Urothelium cell line (cell line): Measurements from ENCODE around the gene LNP1.

ENCODE experiments used
- DNase-seq: peaks from one replicate; pipeline ENCODE4 v3.0.0; 2011; ENCODE audit warnings: low spot score, mixed read lengths
- FAIRE-seq: peaks from 2 replicates; lab custom pipeline; 2011; peaks lifted over from hg19 to GRCh38; lab: Jason Lieb, UNC

Gene LNP1

DNA sequence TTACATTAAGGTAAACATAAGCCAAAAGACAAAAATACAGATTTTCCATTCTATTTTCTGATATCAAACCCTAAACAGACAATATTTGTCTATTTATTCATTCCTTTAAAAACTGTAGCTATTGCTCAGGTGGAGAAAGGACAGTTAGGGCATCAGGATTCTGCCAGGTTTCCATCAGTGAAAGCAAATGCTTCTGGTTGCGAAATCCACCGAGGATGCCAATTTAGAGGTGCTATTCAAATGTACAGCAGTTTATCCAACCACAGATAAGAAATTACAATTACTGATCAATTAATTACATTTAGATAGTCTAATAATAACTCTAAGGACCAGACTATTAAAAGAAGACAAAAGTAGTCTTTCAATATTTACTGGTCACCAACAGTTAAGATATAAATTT lies 4.4 kb upstream of the LNP1 start:
- DNase-seq (no peak), FAIRE-seq (no peak)

DNA sequence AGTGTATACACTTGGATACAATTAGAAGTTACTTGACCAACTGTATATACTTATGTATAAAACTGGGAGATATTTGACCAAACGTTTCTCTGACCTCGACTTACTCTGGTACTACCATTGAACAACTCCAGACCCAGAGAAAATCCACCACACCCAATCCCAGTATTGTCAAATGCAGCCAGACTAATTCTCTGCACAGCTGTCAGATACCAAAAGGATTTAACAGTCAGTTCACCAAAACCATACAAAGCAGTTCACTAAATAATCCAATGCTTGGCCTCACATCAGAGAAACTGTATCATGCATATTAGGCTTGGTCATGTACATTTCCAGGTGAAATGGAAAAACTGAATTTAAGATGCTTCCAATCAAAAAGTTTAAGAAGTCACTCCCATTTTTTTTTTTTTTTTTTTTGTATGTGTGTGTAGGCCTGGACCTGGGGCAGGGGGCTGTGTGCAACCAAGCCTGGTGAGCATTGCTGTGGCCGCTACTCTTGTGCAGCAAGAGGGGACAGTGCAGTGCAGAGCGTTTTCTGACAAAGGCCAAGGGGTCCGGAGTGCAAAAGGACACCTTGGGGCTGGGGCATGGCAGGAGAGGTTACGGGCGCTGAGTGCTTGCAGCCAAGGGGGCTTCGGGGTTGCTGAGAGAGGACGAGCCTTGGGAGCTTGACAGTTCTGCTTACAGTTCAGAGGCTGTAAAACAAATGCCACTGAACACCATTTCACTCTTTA lies 1.8 kb upstream of the LNP1 start:
- FAIRE-seq (no peak), DNase-seq (no peak)

DNA sequence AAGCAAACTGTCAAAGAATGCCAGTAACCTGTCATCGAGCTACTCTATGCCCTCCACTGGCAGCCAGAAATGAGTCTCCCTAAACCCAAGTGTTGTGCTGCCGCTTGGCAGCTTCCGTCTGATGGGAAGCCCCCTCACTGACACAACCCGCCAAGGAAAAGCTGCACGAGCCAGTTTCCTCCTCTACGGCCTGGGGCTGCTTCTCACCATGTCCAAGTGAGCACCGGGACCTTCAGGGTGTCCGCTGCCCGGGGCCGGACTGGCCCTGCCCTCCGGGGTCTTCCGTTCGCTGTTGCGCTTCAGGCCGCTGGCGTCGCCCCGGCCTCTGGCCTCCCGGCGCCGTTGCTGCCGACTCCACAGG lies 940 bp upstream of the LNP1 start:
- DNase-seq = peak; percentile 8
- FAIRE-seq = no peak

DNA sequence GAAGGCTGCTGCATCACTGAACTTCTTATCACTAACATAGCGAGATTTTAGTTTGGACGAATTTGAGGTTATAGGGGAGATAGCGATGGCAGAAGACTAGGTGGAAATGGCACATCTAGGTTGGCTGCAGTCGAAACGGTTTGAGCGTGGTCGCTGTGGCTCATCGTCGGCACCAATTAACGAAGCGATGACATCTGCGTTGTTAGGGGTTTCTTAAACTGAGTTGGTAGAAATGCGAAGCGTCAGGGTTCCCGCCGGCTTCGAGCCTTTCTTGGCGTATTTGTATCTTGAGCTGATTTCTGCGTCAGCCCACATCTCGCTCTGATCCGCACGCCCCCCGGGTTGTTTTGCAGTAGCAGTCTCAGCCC lies 319 bp downstream of the LNP1 start:
- peak; percentile 33 for DNase-seq

DNA sequence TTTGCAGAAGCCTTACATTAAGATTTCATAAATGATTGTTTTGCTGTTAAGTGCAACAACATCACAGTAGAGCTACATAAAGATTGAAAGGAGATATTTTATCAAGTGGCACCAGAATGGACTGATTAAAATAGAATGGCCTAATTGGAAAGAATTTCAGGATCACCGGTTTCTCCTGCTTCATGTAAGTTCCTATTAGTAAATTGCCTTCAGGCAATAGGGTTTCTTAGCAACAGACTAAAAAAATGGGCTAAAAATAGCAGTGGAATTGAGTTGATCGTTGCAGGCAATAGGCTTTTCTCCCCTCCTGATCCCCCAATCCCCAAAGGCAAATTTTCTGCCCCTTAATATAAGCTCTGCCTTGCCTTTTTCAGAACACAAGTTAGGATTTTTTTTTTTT lies 917 bp downstream of the LNP1 start:
- FAIRE-seq (no peak), DNase-seq (no peak)

More for the DNA sequence above, 319 bp downstream of the LNP1 start:
- FAIRE-seq = no peak

DNA sequence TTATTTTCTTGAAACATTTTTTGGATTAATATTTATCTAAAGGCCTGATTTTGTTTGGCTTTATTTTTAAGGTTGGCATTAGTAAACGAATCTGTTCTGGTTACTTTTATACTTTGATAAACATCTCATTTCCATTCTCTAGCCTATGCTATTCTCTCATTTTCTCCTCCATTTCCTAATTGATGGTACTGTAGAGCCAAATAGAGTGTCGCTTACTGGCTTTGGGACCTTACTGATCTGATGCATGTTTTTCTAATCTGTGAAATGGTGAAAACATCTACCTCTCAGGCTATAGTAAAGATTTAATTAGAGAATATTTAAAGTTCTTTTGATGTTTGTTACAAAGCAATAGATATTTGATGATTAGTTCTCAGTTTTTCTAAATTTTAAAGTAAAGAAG lies 1.6 kb downstream of the LNP1 start:
- no peak for DNase-seq
- no peak for FAIRE-seq

DNA sequence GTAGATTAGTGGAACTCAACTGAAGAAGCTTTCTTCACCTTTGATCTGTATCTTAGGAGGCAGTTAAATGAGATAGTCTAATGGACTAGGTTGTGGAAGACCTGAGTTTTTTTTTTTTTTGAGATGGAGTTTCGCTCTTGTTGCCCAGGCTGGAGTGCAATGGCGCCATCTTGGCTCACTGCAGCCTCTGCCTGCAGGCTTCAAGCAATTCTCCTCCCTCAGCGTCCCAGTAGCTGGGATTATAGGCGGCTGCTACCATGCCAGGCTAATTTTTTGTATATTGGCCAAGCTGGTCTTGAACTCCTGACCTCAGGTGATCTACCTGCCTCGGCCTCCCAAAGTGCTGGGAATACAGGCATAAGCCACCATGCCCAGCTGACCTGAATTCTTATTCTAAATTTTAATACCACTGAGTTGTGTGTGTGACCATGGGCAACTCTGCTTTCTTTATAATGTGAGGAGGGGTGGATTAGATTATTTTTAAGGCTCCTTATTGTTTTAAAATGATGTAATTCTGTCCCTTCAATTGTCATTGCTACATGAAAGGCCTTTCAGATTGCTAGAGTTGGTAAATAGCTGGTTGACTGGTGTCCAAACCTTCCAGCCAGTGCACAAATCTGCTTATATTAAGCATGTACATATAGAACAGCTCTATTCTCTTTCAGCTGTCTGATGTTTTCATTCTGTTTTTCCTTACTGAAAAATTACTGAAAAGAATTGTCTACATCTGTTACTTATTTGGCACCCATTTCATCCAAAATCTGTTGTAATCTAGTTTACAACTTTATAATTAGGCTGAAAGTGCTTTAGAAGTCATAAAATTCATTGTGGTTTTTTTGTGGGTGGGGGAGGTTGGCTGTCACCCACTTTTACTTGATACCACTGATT lies 2.3 kb downstream of the LNP1 start:
- FAIRE-seq (no peak), DNase-seq (no peak)

DNA sequence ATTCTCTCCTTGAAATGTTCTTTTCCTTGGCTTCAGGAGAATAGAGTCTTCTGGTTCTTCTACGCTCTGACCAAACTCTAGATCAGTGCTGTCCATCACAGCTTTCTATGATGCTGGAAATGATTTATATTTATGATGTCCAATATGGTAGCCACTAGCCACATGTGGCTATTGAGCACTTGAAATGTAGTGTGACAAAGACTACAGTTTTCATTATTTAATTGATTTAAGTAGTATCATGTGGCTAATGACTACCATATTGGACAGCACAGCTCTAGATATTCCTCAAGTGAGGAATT lies 2.9 kb downstream of the LNP1 start:
- FAIRE-seq = no peak
- no peak for DNase-seq

DNA sequence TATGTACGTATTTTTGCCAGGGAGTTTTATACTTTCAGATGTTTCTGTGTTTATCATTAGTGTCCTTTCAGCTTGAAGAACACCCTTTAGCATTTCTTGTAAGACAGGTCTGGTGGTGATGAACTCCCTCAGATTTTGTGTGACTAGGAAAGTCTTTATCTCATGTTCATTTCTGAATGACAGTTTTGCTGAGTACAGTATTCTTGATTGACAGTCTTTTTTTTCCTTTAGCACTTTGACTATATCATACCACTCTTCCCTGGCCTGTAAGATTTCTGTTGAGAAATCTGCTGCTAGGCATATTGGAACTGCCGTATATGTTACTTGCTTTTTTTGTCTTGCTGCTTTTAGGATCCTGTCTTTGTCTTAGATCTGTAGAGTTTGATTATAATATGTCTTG lies 5.8 kb downstream of the LNP1 start:
- FAIRE-seq (peak; percentile 13), DNase-seq (no peak)

DNA sequence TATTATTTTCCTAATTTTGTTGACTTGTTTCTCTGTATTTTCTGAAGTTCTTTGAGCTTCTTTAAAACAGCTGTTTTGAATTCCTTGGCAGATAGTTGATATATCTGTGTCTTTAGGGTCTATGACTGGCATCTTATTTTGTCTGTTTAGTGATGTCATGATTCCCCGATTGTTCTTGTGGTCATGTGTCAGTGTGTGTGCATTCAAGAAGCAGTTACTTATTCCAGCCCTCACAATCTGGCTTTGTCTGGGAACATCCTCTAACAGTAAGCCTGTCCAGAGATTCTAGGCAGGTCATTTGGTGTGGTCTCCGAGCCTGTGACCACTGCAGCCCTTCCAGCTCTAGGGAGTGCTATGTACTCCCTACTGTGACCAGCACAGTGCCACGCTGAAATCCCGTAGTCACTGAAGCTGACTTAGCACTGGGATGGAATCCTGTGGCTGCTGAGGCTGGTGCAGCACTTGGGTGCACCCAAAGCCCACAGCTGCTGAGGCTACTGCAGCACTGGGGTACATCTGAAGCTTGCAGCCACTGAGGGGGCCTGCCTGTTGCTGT lies 6.7 kb downstream of the LNP1 start:
- DNase-seq (no peak), FAIRE-seq (peak; percentile 68)

DNA sequence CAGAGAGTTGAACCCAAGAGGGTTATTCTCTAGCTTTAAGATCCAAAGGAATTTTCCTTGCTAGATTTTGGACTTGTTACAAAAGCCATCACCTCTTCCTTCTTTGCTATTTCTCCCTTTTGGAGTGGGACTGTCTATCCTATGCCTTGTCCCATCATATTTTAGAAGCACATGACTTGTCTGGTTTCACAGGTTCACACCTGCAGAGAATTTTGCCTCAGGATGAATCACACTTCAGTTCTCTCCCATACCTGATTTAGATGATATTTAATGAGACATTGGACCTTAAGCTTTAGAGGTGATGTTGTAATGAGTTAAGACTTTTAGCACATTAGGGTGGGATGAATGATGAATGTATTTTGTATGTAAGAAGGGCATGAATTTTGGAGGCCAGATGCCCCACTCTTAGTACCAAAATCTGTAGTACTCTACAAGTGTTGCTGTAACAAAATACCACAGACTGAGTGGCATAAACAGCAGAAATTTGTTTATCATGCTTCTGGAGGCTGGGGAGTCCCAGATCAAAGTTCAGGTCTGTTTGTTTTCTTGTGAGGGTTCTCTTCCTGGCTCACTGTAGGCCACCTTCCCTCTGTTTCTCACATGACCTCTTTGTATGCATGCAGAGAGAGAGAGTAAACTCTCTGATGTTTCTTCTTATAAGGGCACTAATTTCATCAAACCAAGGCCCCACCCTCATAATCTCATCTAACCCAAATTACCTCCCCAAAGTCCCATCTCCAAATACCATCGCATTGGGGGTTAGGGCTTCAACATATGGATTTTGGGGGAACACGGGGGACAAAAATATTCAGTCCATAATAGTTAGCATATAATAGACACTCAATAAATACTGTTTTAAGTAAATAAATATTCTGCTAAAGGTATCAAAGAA lies 10.0 kb downstream of the LNP1 start:
- no peak for FAIRE-seq
- no peak for DNase-seq

DNA sequence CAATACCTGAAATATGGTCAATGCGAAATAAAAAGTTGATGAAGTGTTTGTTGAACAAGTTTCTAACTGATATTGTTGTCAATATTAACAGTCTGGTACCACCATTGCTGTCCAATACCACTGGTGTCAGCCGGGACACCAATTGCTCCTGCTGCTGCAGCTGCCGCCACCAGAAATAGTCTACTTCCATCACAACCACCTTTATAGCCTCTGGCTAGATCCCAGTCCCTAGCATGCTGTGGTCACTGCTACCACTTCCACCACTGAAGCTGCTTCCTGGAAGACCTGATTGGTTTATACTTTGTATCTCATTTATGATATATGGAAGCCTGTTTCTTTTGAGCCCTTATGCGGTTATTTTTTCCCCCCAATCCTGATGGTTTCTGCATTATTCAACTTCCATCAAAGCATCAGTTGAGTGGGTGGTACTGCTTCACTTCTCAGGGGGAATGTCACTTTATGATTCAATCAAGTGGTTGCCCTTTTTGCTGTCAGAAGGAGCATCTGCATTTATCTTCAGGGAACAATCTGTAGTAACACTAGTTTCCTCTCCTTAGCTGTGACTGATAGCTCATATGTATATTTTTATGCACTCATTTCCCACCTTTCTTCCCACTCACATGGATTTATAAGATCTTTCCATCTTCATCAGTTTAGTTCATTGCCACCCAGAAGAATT lies 11.7 kb downstream of the LNP1 start:
- DNase-seq = no peak
- FAIRE-seq = no peak

DNA sequence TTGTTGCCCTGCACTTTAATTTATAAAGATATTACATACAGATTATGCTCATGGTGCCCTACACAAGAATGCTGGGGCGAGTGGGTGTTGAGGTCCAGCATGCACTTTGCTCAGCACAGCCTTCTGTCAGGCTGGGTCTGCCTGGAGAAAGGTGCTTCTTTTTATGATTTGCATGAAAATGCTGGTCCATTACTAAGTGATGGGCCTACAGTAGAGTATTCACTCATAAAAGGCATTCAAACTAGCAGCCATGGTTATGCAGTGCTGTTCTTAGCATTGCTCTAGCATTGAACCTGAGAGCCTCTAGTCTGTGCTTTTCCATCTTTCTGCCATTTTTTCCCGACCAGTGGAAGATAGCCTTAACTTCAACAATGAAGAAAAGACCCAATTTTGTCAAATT lies 12.3 kb downstream of the LNP1 start:
- no peak for FAIRE-seq
- DNase-seq = no peak

DNA sequence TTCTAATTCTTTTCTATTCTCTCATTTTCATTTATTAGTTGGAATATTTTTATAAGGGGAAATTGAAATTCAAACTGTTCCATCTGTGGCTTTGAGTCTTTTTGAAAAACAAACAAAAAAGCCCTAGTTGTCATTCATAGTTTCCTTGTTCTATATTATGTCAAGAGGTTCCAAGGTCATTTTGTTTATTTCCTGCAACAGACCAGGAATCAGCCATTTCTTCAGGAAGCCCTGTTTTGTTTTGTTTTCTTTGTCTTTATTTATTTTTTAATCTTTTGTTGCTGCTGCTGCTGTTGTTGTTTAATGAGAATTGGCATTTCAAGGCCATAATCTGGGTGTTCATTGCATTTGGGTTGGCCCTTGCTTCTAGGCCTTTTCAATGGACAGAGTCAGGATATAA lies 14.8 kb downstream of the LNP1 start:
- DNase-seq = no peak
- FAIRE-seq = no peak

DNA sequence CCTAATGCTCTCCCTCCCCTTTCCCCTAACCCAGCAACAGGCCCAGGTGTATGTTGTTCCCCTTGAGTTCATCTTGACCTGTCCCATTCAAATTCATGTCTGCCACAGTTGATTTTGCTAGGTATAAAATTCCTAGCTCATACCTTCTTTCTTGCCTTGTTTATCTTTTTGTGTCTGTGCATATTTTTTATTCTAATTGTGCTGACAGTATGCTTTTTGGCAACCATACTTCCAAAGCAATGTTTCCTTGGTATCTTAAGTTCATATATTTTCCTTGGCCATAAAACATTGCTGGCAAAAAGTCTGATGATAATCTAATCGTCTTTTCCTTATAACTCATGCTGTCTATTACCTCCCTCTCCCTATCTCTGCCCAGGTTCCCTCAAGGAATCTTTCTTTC lies 15.5 kb downstream of the LNP1 start:
- FAIRE-seq = no peak

DNA sequence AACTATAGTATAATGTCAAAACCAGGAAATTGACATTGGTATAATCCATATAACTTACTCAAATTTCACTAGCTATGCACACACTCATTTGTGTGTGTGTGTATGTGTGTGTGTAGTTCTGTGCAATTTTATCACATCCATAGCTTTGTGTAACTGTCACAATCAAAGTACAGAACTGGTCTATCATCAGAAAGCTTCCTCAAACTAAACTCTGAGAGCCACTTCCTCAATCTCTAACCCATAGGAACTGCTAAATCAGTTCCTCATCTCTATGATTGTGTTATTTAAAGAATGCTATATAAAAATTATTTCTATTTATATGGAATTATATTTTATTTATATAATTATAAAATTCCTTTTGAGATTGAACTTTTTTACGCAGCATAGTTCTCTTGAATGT lies 18.1 kb downstream of the LNP1 start:
- no peak for DNase-seq
- FAIRE-seq = no peak

More for the DNA sequence above, 15.5 kb downstream of the LNP1 start:
- no peak for DNase-seq

DNA sequence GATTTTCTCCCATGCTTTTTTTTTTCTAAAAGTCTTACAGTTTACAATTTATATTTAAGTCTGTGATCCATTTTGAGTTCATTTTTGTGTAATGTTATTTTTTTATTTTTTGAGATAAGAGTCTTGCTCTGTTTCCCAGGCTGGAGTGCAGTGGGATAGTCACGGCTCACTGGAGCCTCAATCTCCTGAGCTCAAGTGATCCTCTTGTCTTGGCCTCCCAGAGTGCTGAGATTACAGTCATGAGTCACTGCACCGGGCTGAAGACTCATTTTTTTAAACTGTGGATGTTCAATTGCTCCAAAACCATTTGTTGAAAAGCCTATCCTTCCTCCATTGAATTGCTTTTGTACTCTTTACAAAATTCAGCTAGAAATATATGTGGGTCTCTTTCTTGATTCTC lies 19.5 kb downstream of the LNP1 start:
- FAIRE-seq (no peak), DNase-seq (no peak)

DNA sequence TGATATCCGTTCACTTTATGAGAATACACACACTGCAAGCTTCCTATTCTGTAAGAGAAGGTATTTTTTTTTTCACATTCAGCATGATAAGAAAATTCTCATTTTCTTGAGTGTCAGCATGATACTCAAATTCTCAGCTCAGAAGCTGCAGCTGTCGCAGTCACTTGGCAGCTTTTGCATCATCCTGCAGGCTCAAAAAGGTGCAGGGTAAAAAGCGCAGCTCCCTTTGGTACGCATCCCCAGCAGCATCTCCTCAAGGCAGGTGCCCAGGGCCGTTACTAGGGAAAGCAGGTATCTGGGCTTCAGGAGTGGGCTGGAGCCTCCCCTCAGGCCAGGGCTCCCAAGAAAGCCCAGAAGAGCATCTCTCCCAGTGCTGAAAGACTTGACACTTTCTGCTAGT lies 22.3 kb downstream of the LNP1 start:
- FAIRE-seq (no peak), DNase-seq (no peak)

DNA sequence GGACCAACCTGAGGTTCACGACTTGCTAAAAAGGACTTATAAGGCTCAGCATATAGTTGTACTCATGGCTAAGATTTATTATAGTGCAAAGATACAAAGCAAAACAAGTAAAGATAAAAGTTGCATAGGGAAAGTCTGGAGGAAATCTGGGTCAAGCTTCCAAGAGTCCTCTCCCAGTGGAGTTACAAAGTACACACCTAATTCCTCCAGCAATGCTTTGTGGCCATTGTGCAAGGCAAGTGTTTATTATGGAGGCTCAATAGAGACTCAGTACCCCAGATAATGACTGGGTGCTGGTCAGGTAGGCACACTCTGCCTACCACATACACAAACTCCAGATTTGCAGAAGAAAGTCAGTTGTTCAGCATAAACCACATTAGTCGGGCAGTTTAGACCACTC lies 22.9 kb downstream of the LNP1 start:
- DNase-seq = no peak
- no peak for FAIRE-seq

DNA sequence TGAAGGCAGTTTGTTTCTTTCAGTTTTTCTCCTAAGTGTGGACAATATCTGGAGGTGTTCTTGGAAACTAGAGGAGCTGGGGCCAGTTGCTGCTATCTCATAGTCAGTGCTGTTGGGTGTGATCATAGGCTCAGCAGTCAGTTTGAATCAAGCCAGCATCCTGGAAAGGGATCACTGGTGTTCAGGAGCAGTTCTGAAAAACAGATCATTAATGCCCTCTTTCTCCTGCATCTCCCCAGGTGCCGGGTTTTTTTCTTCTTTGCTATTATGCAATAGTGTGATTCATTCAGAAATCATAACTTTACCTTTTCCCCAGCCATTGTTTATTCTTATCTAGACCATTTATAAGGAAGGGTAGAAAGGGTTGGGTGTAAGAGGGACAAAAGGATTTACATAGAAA lies 24.0 kb downstream of the LNP1 start:
- no peak for FAIRE-seq
- peak; percentile 40 for DNase-seq
